HFF-Myc (cell line): ENCODE results near the gene NCAN.

Source experiments
- DNase-seq: peaks from one replicate; pipeline ENCODE4 v3.0.0-alpha.2; 2011; ENCODE audit warnings: low read depth; ENCODE audit errors: extremely low read depth
- H3K4me3 ChIP-seq: replicated peaks from 2 replicates; pipeline ENCODE4 v1.5.1; 2011; ENCODE audit warnings: low read depth, mild to moderate bottlenecking, control low read depth, low read length
- TF ChIP-seq, protein P1 (sequence below): IDR thresholded peaks from 2 replicates; pipeline ENCODE4 v1.5.1; 2012; ENCODE audit warnings: mild to moderate bottlenecking, low read depth, low read length, control low read depth; ENCODE audit errors: missing control alignments

The NCAN gene

DNA sequence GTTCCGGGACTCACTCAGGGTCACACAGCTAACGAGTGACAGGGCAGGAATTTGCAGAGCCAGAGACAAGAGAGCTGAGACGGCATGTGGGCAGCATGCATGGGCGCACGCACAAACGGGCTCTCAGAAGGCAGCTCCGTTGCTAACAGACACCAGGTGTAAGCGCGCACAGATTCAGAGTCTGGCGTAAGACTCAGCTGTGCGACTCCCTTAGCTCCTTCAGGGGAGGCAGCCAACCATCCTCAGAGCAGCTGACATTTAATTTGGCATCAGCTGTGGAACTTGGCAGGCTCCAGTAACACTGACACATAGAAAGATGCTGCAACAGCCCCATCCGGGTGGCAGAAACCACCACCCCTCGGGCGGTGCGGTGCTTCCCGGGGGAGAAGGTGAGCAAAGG lies 68.8 kb downstream of the NCAN start:
- DNase-seq, result no peak
- H3K4me3 ChIP-seq, result no peak overlapping the region
- TF ChIP-seq, protein P1, sequence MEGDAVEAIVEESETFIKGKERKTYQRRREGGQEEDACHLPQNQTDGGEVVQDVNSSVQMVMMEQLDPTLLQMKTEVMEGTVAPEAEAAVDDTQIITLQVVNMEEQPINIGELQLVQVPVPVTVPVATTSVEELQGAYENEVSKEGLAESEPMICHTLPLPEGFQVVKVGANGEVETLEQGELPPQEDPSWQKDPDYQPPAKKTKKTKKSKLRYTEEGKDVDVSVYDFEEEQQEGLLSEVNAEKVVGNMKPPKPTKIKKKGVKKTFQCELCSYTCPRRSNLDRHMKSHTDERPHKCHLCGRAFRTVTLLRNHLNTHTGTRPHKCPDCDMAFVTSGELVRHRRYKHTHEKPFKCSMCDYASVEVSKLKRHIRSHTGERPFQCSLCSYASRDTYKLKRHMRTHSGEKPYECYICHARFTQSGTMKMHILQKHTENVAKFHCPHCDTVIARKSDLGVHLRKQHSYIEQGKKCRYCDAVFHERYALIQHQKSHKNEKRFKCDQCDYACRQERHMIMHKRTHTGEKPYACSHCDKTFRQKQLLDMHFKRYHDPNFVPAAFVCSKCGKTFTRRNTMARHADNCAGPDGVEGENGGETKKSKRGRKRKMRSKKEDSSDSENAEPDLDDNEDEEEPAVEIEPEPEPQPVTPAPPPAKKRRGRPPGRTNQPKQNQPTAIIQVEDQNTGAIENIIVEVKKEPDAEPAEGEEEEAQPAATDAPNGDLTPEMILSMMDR, result no peak

DNA sequence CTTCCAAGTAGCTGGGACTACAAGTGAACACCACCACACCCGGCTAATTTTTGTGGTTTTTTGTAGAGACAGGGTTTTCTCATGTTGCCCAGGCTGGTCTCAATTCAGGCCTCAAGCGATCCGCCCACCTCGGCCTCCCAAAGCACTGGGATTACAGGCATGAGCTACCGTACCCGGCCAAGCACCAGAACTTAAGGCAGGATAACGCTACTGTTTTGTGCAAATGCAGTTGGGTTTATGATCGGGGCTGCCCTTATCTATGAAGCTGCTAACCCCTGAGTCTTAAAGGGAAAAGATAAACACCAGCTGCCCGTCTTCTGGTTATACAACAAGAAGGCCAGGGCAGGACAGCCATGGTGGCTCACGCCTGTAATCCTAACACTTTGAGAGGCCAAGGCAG lies 73.9 kb downstream of the NCAN start:
- H3K4me3 ChIP-seq, result no peak overlapping the region
- DNase-seq, result no peak
- TF ChIP-seq, protein P1, result no peak

DNA sequence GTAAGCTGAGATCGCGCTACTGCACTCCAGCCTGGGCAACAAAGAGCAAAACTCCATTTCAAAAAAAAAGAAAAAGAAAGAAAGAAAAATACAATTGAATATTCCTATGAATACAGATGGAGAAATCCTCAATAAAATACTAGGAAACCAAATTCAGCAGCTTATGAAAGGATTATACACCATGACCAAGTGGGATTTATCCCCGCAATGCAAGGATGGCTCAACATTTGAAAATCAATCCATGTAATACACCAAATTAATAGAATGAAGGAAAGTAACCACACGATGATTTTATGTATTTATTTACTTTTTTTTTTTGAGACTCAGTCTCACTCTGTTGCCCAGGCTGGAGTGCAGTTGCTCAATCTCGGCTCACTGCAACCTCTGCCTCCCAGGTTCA lies 80.8 kb downstream of the NCAN start:
- TF ChIP-seq, protein P1, result no peak
- DNase-seq, result no peak
- no peak overlapping the region for H3K4me3 ChIP-seq

DNA sequence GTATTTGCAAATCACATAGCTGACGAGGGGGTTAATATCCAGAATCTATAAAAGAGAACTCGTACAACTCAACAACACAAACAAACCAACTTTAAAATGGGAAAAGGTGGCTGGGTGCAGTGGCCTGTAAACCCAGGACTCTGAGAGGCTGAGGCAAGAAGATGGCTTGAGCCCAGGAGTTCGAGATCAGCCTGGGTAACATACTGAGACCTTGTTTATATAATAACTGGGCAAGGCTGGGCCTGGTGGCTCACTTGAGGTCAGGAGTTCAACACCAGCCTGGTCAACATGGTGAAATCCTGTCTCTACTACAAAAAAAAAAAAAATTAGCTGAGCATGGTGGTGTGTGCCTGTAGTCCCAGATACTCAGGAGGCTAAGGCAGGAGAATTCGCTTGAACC lies 83.2 kb downstream of the NCAN start:
- DNase-seq, result no peak
- TF ChIP-seq, protein P1, result no peak

DNA sequence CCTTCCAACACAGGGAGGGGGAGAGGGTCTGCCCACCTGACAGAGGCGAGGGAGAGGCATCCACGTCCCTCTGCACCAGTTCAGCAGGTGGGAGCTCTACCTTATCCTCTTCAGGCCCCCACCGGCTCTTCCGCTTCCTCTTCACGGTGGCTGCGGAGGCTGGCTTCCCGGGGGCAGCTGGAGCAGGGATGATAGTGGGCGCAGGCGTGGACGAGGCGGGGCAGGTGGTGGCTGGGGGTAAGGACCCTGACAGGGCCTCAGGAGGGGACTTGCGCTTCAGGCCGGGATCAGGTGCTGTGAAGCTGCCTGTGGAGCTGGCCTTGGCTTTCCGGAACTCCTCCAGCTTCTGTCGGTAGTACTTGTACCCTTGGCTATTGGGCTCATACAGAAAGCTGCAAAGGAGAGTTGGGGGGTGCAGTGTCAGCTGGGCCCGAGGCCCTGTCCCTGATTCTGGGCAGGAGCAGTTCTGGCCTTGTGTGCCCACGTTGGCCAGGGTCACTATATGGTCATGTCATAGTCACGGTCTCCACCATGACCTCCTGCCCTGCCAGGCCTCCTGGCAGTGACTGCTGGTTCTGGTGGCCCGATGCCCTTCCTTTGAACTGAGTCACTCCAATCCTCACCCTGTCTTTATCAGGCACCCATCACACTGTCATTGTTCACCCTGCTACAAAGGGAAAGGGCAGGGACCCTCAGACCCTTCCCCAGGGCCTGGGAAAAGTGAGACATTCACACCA lies 85.4 kb downstream of the NCAN start:
- TF ChIP-seq, protein P1, result no peak
- H3K4me3 ChIP-seq, result no peak overlapping the region
- no peak for DNase-seq

More for the DNA sequence above, 83.2 kb downstream of the NCAN start:
- no peak overlapping the region for H3K4me3 ChIP-seq

DNA sequence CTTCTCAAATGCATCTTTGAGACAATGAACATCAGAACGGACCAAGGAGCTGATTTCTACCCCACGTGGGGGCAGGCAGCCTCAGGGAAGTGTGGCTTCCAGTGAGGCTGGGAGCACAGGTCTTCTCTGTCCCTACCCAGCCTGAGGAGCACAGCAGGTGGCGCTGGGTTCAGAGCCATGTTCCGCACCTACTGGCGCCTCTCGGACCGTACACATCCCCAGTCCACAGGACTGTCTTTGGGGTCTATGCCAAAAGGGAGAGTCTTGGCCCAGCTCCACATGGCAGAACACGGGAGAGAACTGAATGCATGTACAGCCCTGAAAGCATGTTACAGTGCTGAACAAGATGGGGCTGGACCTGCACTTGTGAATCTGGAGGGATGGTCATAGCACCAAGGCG lies 86.0 kb downstream of the NCAN start:
- DNase-seq, result no peak
- H3K4me3 ChIP-seq, result no peak overlapping the region
- TF ChIP-seq, protein P1, result no peak

DNA sequence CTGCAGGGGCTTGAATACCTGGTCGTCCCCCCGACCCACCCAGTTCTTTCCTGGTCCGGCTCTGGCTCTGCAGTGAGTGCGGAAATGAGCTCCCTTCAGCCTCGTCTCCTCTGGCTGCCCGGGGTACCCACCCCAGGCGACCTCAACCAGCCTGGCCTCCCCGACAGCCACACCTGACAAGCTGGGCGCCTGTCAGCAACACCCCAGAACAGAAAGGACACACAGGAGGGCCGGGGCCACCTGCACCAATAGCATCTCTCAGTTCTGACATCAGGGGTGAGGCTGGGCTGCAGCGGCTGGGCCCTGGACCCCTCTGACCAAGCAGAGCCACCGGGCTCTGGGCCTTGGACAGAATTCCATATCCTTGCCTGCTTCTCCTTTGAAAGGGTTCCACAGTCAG lies 88.9 kb downstream of the NCAN start:
- H3K4me3 ChIP-seq, result no peak overlapping the region
- DNase-seq, result no peak
- TF ChIP-seq, protein P1, result no peak
